ENCODE results near the gene NSUN5. TPM values are rescaled to one million over a fixed set of nuclear protein-coding genes. Genes with fewer than 3 reads are reported as not detected.
"Not testable (repeated sequence)": the region's sequence is repeated elsewhere in the genome, so short reads cannot be mapped to it uniquely, and the experiment has no call there.

Gene NSUN5
- 53.8 and 54.3 TPM in 2 replicates for total RNA-seq

DNA sequence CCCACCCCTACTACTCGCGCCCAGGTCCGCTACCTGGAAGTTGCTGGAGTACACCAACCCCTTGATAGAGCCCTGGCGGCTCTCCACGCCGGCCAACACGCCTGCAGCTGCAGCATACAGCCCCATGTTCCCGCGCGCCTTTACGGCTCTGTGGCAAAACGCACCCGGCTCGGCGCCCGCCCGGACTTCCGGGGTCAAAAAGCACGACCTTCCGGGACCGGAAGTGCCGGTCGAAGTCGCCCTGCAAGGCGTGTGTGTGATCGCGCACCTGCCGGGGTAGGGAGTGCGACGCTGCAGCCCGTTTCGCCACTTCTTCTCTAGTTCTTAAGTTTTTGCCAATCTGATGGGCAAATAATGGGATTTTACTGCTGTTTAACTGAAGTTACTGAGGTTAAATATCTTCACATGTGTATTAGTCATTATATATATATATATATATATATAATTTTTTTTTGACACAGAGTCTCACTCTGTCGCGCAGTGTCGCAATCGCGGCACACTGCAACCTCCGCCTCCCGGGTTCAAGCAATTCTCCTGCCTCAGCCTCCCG lies at the start of gene NSUN5:
NSUN5 (minus strand) TSS at position 162 of the 550 bp plus-strand sequence; CDS start at position 126, 36 bp downstream.
- intact Hi-C loops (cut with micrococcal nuclease) = loop anchor here (2.0 kb wide), 2 partner anchors 124 to 480 kb away; partner anchors contain the start of genes FZD9 and TYW1B

DNA sequence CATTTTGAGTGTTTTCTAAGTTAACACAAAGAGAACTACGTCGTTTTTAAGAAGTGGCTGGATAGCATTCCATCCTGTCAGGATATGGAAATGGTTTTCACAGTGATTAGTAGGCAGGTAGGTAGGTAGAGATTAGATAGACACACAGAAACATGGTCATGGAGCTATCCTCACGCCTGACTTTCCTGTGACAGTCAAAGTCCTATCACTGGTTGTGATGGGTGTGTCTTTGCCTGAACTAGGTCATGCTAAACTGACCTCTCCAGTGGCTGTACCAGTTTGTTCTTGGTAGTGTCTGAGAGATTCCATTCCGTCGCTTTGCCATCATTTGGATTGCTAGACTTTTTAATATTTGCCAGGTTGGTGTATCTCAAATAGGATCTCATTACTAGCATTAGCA lies 47.5 kb upstream of the NSUN5 start:
- intact Hi-C loops (cut with micrococcal nuclease) = no loop called here

DNA sequence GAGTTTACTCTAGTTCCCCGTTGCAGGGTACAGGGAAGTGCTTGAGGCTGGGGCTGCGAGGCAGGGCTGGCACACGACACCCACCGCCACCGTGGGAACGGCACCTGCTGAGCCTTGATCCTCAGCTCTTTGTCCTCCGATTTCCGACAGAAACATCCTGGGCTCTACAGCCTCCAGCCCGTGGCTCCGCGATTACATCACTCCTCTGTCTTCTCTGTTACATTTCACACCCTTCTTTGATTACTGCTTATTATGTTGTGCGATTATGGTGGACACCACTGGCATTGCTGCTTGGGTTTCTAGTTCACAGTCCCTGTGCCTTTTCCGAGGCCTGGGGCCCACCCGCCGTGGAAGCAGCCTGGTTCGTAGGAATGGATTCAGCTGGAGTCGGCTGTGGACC lies 46.2 kb upstream of the NSUN5 start:
- intact Hi-C loops (cut with micrococcal nuclease) = no loop called here

DNA sequence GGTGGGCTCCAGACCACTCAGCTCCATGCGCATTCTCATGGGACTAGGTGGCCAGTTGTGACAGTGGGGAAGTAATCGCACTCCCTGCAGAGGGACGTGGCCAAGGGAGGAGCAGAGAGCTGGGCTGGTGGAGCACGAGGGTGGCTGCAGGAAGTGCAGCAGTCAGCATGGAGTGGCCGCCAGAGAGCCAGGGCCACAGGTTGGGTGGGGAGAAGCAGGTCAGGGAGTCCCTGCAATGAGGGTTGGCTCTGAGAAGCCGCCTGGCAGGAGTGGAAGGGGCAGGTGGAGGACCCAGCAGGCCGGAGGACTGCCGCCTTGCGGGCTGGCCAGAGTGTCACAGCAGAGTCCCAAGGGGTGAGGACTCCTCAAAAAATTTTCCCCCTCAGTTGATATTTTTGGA lies 45.6 kb upstream of the NSUN5 start:
- intact Hi-C loops (cut with micrococcal nuclease) = no loop called here

DNA sequence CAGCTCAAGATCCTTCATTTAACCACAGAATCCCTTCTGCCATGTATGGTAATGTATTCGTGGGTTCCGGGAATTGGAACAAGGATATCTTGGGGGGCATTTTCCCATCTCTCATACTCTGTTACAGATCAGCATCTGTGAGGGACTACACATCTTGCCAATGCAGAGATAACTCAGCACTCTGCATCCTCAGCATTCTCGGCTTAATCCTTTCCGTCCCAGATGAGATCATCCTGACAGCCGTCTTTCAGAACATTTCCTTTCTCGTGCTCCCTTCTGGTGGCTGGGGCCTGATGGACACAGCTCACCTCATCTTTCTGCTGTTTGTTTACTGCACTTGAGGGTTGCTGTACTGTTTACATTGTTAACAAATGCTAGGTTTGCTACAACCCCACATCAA lies 44.6 kb upstream of the NSUN5 start:
- intact Hi-C loops (cut with micrococcal nuclease) = no loop called here

DNA sequence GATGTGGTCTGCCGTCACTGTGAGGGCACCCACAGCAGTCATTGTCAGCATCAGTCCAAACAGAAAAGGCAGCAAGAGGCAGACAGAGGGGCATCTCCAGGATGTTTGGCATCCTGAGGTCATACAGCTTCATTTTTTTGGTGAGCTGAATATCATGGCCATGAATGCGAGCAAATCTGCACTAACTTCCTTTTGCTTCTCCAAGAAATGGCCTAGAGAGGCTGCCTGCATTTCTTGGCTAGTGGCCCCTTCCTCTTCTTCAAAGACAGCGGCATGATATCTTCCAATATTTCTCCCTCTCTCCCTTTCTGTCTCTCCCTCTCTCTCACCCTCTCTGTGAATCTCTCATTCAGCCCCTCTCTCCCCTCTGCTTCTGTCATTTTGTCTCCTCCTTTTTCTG lies 44.2 kb upstream of the NSUN5 start:
- intact Hi-C loops (cut with micrococcal nuclease) = no loop called here

DNA sequence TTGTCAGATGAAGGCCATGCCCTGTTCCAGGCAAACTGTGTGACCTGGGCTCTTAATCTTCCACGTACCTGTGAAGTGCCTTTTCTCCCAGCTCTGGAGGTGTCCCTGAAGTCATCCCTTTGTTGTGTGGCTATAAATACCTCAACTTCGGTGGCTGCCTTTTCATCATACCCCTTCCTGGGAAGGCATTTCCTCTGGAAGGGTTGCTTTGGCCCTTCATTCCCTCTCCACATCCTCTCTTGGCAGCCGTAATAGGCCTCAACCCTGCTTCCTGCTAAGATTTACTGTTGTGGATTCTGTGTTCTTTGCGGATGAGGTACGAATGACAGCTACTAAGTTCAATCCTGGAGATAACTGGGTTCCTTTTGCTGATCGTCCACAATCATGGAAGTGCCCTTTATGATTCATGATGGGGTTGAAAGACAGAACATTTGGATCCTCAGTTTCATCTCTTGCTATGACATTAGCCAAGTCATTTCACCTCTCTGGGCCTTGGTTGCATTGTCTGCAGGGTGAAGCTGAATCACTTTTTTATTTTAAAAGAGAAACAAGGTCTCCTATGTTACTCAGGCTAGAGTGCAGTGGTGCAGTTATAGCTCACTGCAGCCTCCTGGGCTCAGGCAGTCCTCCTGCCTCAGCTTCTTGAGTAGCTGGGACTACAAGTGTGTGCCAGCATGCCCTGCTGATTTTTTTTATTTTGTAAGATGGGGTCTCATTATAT lies 43.0 kb upstream of the NSUN5 start:
- intact Hi-C loops (cut with micrococcal nuclease) = no loop called here

DNA sequence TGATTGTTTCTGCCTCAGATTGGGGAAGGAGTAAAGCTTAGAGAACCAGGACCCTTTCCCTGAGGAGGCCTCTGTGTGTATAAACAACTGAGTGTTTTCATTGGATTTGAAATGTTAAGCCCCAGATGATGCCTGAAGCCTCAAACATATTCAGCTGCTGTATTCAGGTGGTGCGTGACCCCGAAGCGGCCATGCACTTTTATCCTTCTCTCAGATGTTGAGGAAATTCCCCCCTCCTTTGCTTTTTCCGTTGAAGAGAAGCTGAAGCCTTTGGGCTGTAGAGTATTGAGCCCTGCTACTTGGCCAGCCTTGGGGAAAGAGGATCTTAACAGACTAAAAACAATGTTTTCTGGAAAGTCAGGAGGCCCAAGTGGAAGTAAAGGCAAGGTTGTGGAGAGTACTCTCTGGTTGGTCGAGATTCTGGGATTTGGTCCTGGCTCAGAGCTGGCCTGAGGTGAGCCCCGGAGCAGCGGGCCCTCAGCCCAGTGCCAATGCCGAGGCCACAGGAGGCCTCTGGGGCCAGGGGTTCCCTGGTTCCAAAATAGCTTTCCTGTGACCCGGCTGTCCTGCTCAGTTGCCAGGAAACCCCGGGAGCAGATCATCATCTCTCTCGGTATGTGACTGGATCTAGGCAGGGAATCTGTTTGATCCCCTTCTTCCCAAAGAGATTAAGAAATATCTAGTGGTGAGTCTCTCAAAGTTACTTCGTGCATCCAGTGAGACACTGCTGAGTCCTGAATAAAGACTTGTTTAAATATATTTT lies 41.9 kb upstream of the NSUN5 start:
- intact Hi-C loops (cut with micrococcal nuclease) = no loop called here

DNA sequence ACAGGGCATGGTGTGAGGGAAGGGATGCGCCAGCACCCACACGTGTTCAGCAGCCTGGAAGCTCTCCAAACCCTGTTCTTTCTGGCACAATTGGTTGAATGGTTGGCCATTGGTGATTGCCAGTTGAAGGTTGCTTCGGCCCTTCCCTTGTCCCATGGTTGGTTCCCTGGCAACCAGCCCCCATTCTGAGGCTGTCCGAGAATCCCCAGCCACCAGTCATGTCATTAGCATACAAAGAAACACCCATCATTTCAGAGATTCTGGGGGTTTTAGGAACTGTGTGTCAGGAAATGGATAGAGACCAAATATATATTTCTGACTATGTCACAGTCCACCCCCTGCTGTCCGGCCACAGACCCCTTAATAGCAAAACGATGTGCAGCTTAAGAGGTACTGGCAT lies 41.1 kb upstream of the NSUN5 start:
- intact Hi-C loops (cut with micrococcal nuclease) = no loop called here

DNA sequence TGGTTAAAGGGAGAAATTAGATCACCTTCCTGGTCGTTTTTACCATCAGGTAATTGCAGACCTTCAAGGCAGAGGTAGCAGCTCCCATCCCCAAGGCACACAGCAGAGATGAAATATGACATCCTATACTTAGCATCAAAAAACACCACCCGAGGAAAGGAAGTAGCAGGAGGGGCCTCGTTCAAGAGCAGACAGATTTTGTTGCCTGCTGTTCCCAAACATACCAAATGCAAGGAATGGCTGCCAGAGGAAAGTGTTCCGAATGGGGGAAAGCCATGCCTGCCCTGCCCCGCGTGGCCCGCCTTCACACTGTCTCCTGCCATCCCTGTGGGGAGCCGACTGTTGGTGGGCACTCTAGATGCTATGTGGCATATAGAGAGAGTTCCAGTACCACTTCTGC lies 37.3 kb upstream of the NSUN5 start:
- intact Hi-C loops (cut with micrococcal nuclease) = no loop called here

DNA sequence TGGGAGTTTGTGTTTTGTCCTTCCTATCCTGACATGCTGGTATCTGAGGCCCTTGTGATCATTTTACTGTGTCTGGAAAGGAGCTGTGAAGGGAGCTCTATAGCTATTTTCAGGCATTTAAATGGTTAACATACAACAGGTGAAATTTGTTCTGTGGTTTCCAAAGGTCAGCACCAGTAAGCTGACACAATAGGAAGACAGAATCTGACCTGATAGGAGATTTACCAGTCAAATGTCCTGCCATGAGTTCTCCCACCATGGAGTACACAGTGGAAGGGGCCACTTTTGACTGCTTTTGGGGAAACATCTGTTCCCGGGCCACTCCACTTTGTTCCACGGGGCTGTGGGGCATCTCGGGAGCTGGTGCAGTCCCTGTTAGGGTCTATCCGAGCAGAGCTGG lies 36.9 kb upstream of the NSUN5 start:
- intact Hi-C loops (cut with micrococcal nuclease) = no loop called here

DNA sequence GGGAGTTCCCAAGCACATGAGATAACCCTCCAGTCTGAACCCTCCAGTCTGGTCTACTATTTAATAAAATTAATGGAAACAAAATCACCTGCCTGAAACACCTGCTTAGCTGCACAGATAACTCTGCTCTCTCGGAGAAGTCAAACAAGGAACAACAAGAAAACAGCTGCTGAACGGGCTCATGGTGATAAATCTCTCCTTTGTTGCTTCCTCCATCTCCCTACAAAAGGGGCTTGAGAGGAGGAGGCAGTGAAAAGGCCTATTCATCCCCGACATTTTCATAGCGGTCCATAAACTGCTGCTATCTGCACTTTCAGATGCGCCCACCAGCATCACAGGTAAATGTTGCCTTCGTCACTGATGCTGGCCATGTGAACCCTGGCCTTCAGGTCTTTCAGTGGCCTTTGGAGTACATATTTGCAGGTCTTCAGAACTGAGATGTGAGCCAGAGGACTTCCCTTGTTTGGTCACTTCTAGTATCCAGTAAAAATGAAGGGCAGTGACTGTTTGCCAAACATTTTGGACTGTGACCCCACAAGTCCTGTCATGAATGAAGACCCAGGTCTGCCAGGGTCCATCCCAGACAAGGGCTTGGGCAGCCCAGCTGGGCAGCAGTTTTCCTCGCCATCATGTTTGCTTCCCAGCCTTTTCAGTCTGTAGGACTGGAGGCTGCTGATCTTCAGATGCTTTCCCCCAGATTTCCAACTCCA lies 35.2 kb upstream of the NSUN5 start:
- intact Hi-C loops (cut with micrococcal nuclease) = no loop called here

DNA sequence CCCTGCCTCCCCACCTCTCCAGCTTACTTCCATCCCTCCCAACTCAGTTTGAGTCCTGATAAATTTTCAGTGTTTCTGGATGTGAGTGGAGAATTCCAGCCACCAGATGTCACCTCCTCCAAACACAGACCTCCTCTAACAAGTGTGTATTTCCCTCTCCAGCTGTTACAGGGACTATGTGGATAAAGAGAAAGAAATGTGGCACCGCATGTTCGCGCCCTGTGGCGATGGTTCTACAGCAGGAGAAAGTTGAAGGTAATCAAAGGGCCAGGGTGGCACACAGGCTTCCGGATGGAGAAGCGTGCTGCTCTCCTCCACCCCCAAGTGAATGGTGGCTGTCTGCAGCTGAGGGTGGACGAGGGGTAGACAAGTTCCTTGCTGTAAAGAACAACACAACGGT lies 34.0 kb upstream of the NSUN5 start:
- intact Hi-C loops (cut with micrococcal nuclease) = no loop called here

DNA sequence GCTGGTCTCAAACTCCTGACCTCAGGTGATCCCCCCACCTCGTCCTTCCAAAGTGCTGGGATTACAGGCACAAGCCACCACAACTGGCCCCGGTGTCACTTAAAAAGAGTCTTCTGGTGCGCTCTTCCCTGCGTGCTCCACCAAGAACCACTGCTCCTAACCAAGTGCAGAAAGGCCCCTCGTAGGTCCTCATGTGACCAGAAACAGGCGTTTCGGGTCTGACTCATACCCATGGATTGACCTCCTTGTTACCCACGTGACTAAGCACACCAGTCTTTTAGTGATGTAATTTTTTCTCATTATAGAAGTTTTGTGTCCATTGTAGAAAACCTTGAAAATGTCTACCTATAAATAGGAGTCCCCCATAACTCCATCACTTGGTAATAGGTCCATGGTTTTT lies 33.3 kb upstream of the NSUN5 start:
- intact Hi-C loops (cut with micrococcal nuclease) = no loop called here

DNA sequence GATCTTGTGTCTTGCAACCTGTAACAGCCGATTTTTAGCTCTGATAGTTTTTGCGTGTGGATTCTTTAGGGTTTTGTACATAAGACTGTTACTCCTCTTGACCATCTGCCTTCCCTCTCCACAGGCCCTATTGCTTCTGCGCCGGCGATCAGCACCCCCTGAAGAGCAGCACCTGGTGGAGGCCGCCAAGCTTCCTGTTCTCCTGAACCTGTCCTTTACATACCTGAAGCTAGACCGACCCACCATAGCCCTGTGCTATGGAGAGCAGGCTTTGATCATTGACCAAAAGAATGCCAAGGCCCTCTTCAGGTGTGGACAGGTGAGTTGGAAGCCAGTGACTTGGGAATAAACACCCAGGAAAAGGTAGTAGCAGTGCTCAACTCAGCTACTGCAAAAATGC lies 31.9 kb upstream of the NSUN5 start:
- intact Hi-C loops (cut with micrococcal nuclease) = no loop called here

DNA sequence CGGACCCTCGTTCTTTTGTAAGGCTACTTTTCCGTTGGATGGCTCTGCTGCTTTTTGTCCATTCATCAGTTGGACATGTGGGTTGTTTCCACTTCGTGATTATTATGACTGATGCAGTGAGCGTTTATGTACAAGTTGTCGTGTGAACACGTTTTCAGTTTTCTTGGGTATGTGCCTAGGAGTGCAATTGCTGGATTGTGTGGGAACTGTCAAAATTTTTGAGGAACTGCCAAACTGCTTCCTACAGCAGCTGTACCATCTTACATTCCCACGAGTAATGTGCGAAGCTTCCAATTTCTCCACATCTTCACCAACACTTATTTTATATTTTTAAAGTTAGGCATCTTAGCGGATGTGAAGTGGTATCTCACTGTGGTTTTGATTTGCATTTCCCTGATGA lies 29.7 kb upstream of the NSUN5 start:
- intact Hi-C loops (cut with micrococcal nuclease) = no loop called here

DNA sequence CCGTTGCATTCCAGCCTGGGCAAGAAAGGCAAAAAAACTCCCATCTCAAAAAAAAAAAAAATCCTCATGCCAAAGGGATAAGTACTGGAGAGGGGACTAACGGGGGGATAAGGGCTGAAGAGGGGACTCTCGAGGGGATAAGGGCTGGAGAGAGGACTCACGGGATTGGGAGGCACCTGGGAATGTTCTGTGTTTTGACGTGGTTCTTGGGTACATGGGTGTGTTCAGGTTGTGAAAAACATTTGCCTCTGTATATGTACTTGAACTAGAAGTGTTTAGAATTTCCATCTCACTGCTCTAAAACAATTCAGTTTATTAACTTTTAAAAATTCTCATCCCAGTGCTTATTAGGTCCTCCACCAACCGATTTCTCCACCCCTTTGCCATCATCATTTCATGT lies 23.8 kb upstream of the NSUN5 start:
- intact Hi-C loops (cut with micrococcal nuclease) = no loop called here

DNA sequence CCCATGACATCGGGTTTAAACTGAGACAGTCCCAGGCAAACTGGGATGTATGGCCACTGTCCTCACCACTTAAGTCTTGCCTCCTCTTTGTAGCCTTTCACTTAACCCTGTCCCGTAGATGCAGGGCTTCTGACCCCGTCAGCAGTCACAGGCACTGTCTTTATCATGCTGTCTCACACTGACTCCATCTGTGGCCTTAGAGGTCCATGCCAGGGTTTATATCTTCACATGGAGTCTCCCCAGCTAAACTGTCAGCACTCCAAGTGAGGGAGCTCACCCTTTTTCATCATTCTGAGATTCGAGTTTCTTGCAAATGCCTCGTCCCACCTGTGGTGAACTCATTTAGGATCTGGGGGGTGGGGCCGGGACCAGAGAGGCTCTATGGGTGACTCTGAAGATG lies 22.1 kb upstream of the NSUN5 start:
- intact Hi-C loops (cut with micrococcal nuclease) = no loop called here

DNA sequence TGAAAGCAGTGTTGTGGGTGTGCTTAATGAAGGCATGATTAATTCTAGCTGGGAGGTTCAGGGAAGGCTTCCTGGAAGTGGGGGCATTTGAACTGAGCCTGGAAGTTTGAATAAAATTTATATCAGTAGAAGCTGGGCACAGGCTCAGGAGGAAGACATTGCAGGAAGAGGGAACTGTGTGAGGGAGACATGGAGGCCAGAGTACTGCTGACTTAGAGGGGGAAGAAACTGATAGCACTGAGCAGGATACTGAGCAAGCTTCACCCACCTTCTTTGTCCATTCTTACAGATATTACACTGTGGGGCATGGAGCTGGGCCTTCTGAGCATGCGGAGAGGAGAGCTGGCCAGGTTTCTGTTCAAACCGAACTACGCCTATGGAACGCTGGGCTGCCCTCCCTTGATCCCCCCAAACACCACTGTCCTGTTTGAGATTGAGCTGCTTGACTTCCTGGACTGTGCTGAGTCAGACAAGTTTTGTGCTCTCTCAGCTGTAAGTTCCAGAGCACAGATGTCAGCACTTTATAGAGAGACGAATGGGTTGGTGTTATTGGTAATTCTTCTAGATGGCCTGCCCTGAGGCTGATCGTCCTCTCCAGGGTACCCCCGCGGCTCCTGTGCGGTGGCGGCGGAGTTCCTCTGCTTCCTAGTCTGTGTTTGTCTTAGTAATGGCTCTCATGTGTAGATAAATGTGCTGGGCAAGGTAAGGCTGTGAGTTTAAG lies 21.4 kb upstream of the NSUN5 start:
- intact Hi-C loops (cut with micrococcal nuclease) = no loop called here

DNA sequence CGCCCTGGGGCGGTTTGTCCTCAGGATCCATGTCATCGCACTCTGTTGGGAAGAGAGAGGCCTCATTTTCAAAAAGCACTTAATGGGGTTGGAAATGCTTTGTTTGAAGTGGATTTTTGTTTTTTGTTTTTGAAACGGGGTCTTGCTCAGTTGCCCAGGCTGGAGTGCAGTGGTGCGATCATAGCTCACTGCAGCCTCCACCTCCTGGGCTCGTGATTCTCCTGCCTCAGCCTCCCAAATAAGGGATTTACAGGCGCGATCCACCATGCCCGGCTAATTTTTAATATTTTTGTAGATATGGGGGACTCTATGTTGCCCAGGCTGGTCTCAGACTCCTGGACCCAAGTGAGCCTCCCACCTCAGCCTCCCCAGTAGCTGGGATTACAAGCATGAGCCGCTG lies 20.1 kb upstream of the NSUN5 start:
- intact Hi-C loops (cut with micrococcal nuclease) = no loop called here

DNA sequence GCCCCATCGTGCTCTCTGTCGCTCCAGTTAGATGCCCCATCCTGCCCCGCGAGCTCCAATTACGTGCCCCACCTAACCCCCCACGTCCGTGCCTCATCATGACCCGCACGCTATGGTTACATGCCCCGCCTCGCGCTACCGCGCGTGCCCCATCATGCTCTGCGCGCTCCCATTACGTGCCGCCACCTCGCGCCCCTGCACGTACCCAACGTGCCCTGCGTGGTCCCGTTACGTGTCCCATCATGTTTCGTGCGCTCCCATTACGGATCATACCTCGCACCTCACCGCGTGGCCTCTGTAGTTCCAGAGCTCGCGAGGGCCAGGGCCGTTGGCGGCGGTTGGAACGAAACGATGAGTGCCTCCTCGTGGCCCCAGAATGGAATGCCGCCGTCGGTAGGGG lies 19.3 kb upstream of the NSUN5 start, which contains the start of the genes FKBP6 and TRIM50:
FKBP6 (plus strand) TSS at position 240 of the 400 bp plus-strand sequence. CDS start 268 bp downstream, outside the sequence.
TRIM50 (minus strand) TSS at position 161 of the 400 bp plus-strand sequence. CDS start 3,295 bp downstream, outside the sequence.
- intact Hi-C loops (cut with micrococcal nuclease) = not testable (repeated sequence)

All from T-helper 1 cell treated with Interleukin-12 subunit alpha and Interleukin-12 subunit beta and Interleukin-4 antibody, amounts not matched to agents 30 ng/mL and 1 ng/mL, for 36 hours (primary cell).